OCI-LY1 (cell line): ENCODE results near the gene ACOT8.

Experiments used
- CTCF ChIP-seq: fragments of 200-600 bp; sonication (generic), shearing (Covaris generic); IDR thresholded peaks from 2 replicates; pipeline ENCODE4 v1.5.1; 2017; ENCODE audit warnings: mild to moderate bottlenecking, antibody characterized with exemption, low read length, moderate library complexity, mixed read lengths
- EZH2 ChIP-seq: fragments of 200-600 bp; sonication (generic), shearing (Covaris generic); IDR thresholded peaks from 2 replicates; pipeline ENCODE4 v1.8.0; 2017; ENCODE audit warnings: borderline replicate concordance, mixed run types, mild to moderate bottlenecking, antibody characterized with exemption, low read length, moderate library complexity, mixed read lengths

- TF ChIP-seq CTCF (no peak), EZH2 (no peak)
These were observed 29.5 kb downstream of the ACOT8 start for GRCh38 chr20:45827712-45828111.
